Upper lobe of right lung (tissue), 1 donor: Measurements from ENCODE around the gene SIMC1. TPM values are rescaled to one million over a fixed set of nuclear protein-coding genes. Genes with fewer than 3 reads are reported as not detected.
A peak's percentile ranks its signal among the peaks of the same experiment; 100 is the strongest.
"Not testable (repeated sequence)": the region's sequence is repeated elsewhere in the genome, so short reads cannot be mapped to it uniquely, and the experiment has no call there.

Source experiments
- ATAC-seq: fragments of 200-7000 bp; cut with Tn5 transposase; one replicate; pipeline ENCODE4 v1.9.1; 2020; ENCODE audit warnings: mild to moderate bottlenecking, moderate library complexity
- DNase-seq: peaks from one replicate; pipeline ENCODE4 v3.0.0-alpha.2; 2020
- H3K27ac ChIP-seq: fragments of 200-600 bp; one replicate; pipeline ENCODE4 v1.8.0; 2022
- H3K27me3 ChIP-seq: fragments of 200-600 bp; one replicate; pipeline ENCODE4 v1.8.0; 2022; ENCODE audit warnings: mild to moderate bottlenecking
- H3K36me3 ChIP-seq: fragments of 200-600 bp; one replicate; pipeline ENCODE4 v1.8.0; 2022
- H3K4me1 ChIP-seq: fragments of 200-600 bp; one replicate; pipeline ENCODE4 v1.8.0; 2022
- H3K4me3 ChIP-seq: fragments of 200-600 bp; one replicate; pipeline ENCODE4 v1.8.0; 2022; ENCODE audit warnings: mild to moderate bottlenecking
- H3K9me3 ChIP-seq: fragments of 200-600 bp; one replicate; pipeline ENCODE4 v1.8.0; 2022
- intact Hi-C: fragments of 100-400 bp; cut with DNase I; formaldehyde crosslinking; loops from one replicate; pipeline ENCODE4 v1.11.0; 2022
- total RNA-seq: library from RNA; stranded (reverse); fragmentation: NEBNext Ultra II Directional; extraction: Animal tissue kit (Norgen Biotek cat#: 25700); gene quantifications from one replicate; pipeline ENCODE4 v1.2.1, GENCODE V29; 2021
- TF ChIP-seq, protein P1 (sequence below): fragments of 200-600 bp; IDR thresholded peaks from one replicate; pipeline ENCODE4 v1.8.0; 2022; ENCODE audit warnings: antibody characterized with exemption
- donor health status: DM: no; HTN: yes; CAD: no; lungs with severe emphysema.

Gene SIMC1
- total RNA-seq, 1 donor from 2014 or later, result 17.6 TPM

DNA sequence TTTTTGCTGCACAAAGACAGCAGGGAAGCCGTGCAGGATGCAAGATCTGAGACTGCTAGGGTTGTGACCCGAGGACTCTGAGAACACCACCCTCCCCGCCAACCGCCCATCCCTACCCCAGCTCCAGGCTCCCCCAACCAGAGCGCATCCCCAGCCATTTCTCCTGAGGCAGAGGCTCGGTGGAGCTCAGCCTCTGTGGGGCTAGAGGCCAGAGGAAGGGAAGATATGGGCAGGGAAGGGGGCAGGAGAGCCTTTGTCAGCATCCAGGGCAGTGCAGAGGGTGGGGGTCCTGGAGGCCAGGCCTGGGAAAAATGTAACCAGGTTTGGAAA, 43.2 kb upstream of the SIMC1 start:
- intact Hi-C loops, H3K36me3 ChIP-seq, DNase-seq, H3K27ac ChIP-seq, ATAC-seq, H3K4me3 ChIP-seq, H3K4me1 ChIP-seq, H3K9me3 ChIP-seq: not testable (repeated sequence)
- peaks cover 13% of the 10 kb centered on the region for H3K27me3 ChIP-seq

DNA sequence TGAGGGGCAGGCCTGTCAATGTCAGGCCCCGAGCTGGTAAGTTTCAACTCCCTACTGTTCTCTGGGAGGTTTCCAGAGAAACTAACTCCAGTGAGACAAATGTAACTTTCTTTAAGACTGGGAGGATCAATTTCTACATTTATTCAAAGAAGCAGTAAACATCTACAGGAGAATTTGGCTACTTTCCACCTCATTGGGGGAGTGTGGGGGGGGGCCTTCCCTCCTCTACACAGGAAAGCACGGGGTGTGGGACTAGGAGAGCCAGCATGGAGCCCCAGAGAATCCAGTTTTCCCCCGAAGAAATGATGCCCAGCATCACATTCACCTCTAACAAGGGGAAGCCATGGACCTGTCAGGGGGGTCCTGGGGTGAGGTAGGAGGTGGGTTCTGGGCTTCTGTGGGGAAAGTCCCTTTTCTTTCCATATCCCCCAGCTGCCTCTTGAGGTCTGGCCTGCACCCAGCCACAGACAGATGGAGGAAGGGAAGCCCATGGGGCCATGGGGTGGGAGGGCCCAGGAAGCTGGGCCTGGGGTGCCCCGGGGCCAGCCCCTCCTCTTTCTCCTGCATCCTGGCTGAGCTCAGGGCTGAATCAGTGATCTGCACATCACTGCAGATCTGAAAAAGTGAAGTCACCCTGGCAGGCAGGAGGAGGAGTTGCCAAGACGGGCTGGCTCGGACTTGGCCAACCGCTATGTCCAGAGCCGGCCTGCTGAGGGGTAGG, 42.6 kb upstream of the SIMC1 start:
- H3K27me3 ChIP-seq, result peaks cover 13% of the 10 kb centered on the region
- H3K27ac ChIP-seq, intact Hi-C loops, H3K4me3 ChIP-seq, ATAC-seq, H3K36me3 ChIP-seq, H3K4me1 ChIP-seq, DNase-seq, H3K9me3 ChIP-seq: not testable (repeated sequence)

DNA sequence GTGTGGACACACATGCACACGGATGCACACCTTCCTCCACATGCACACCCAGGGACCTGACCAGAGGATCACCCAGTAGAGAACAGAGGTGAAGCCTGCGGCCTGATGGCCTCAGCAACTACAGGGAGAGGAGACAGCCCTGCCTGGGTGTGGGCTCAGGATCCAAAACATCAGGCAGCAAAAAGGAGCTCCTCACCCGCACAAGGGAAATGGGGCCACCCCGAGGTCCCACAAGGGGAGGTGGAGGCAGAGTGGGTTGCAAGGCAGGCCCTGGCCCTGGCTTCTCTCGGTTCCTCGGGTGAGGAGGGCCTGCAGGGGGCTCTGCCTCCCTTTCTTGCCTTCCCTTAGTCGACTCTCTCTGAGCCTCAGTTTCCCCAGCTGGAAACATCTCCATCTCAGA, 41.4 kb upstream of the SIMC1 start:
- H3K27ac ChIP-seq, H3K4me3 ChIP-seq, H3K9me3 ChIP-seq, H3K4me1 ChIP-seq, H3K36me3 ChIP-seq, intact Hi-C loops, DNase-seq, ATAC-seq: not testable (repeated sequence)
- peaks cover 13% of the 10 kb centered on the region for H3K27me3 ChIP-seq

DNA sequence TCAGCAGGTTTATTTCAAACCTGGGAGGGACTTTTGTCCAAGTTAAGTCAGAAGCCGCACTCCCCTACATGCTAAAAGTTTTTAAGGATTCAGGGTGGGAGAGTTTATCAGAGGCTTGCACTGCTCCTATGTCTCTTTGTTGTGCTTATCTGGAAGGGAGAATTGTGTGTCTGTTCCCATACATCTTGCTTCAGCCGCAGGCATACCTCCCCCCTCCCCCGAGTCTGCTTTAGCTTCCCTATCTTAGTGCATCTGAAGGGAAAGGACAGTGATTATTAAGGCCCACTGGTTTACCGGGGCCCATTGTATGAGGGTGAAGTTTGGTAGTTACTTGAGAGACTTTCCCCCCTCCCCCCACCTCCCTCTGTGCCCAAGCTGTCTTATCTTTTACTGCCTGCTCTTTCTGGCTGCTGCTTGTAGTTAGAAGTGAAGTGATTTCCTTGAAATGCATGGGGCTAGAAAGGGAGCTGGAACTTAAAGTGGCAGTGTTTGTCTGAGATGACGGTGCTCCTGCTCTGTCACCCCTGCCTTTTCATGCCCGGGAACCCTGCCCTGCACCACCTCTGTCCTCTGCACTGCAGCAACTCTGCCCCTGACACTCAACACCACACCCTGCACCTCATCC, 40.9 kb upstream of the SIMC1 start:
- H3K4me3 ChIP-seq, ATAC-seq, H3K36me3 ChIP-seq, intact Hi-C loops, H3K4me1 ChIP-seq, DNase-seq, H3K9me3 ChIP-seq, H3K27ac ChIP-seq: not testable (repeated sequence)
- H3K27me3 ChIP-seq, result peaks cover 13% of the 10 kb centered on the region

DNA sequence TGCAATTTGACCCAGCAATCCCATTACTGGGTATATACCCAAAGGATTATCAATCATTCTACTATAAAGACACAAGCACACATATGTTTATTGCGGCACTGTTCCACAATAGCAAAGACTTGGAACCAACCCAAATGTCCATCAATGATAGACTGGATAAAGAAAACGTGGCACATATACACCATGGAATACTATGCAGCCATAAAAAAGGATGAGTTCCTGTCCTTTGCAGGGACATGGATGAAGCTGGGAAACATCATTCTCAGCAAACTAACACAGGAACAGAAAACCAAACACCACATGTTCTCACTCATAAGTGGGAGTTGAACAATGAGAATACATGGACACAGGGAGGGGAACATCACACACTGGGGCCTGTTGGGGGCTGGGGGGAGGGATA, 39.9 kb upstream of the SIMC1 start:
- H3K27ac ChIP-seq, H3K9me3 ChIP-seq, ATAC-seq, H3K36me3 ChIP-seq, H3K4me1 ChIP-seq, DNase-seq, intact Hi-C loops, H3K4me3 ChIP-seq: not testable (repeated sequence)
- peaks cover 13% of the 10 kb centered on the region for H3K27me3 ChIP-seq

DNA sequence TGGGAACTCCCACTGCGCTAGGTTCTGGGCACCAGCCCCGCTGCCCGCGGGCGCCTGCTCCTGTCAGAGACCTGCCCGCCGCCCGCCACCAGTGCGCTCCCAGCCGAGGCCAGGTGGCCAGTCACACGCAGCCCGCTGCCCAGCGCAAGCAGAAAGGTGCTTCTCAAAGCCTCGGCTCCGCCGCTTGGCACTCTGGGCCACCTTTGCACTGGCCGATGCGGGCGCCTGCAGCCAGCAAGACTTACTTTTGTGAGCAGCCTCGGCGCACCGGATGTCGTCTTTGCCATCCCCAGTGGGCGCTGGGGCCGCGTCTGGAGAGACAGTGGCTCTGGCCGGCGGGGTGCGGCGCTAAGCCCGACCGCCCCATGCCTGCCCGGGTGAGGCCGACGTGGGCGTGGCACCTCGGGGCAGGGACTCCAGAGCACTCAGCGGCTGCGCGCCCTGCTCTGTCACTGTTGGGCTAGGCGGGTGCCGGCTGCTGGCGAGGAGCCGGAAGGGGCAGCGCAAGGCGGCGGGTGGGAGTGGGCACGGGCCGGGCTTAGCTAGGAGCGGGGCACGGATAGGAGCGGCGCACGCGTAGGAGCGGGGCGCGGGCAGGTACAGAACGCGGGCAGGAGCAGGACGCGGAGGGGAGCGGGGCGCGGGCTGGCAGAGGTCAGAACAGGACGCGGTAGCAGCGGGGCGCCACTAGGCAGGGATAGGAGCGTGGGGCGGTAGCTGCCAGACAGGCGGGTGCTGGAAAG, 39.1 kb upstream of the SIMC1 start:
- H3K9me3 ChIP-seq, H3K4me1 ChIP-seq, DNase-seq, H3K27me3 ChIP-seq, intact Hi-C loops, H3K27ac ChIP-seq, H3K36me3 ChIP-seq: not testable (repeated sequence)
- H3K4me3 ChIP-seq, result peak overlapping the region; percentile 35
- ATAC-seq, result peak; percentile 79

DNA sequence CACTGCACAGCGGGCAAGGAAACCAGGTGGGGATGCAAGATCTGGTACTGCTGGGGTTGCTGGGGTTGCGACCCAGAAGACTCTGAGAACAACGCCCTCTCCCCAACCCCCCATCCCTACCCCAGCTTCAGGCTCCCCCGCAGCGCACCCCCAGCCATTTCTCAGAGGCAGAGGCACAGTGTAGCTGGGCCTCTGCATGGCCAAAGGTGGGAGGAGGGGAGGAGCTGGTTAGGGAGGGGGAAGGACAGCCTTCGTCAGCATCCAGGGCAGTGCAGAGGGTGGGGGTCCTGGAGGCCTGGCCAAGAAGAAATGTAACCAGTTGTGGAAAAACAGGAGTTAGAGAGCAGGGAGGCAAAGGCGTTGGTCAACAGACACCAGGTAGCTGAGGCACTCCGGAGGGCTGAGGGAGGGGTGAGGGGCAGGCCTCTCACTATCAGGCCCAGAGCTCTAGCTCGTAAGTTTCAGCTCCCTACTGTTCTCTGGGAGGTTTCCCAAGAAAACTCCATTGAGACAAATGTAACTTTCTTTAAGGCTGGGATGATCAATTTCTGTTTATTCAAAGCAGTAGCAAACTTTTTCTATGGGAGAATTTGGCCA, 38.3 kb upstream of the SIMC1 start:
- H3K36me3 ChIP-seq, DNase-seq, H3K27ac ChIP-seq, H3K4me1 ChIP-seq, intact Hi-C loops, H3K9me3 ChIP-seq, ATAC-seq, H3K27me3 ChIP-seq, H3K4me3 ChIP-seq: not testable (repeated sequence)

DNA sequence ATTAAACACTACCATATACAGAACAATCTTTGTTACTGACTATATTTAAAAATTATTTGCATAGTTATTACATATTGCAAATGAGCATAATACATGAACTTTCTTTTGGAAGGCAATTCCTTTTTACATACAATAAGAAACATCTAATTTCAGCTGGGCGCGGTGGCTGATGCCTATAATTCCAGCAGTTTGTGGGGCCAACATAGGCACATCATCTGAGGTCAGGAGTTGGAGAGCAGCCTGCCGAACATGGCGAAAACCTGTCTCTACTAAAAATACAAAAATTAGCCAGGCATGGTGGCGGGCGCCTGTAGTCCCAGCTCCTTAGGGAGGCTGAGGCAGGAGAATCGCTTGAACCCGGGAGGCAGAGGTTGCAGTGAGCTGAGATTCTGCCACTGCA, 36.4 kb upstream of the SIMC1 start:
- TF ChIP-seq, protein P1, sequence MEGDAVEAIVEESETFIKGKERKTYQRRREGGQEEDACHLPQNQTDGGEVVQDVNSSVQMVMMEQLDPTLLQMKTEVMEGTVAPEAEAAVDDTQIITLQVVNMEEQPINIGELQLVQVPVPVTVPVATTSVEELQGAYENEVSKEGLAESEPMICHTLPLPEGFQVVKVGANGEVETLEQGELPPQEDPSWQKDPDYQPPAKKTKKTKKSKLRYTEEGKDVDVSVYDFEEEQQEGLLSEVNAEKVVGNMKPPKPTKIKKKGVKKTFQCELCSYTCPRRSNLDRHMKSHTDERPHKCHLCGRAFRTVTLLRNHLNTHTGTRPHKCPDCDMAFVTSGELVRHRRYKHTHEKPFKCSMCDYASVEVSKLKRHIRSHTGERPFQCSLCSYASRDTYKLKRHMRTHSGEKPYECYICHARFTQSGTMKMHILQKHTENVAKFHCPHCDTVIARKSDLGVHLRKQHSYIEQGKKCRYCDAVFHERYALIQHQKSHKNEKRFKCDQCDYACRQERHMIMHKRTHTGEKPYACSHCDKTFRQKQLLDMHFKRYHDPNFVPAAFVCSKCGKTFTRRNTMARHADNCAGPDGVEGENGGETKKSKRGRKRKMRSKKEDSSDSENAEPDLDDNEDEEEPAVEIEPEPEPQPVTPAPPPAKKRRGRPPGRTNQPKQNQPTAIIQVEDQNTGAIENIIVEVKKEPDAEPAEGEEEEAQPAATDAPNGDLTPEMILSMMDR, result no peak
- no peak for ATAC-seq
- Histone ChIP-seq H3K9me3 (no peaks in the 10 kb centered on the region), H3K27ac (no peak overlapping the region), H3K4me1 (no peaks in the 10 kb centered on the region), H3K27me3 (peaks cover 8% of the 10 kb centered on the region), H3K36me3 (no peaks in the 10 kb centered on the region), H3K4me3 (no peak overlapping the region)
- intact Hi-C loops, result no loop called here
- DNase-seq, result no peak

DNA sequence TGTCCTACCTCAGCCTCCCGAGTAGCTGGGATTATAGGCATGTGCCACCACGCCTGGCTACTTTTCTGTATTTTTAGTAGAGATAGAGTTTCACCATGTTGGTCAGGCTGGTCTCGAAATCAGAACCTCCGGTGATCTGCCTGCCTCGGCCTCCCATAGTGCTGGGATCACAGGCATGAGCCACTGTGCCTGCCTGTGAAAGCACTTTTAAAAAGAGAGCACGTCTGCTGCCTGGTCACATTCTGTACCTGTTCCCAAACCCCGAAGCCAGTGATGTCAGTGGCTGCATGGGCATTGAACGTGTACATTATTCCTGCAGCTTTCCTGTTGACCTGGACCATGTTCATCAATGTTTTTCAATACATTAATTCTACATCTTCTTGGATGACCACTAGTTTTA, 35.1 kb upstream of the SIMC1 start:
- H3K36me3 ChIP-seq, result no peaks in the 10 kb centered on the region
- no peak overlapping the region for H3K4me3 ChIP-seq
- H3K27me3 ChIP-seq, result peaks cover 8% of the 10 kb centered on the region
- H3K4me1 ChIP-seq, result no peaks in the 10 kb centered on the region
- TF ChIP-seq, protein P1, result no peak
- no peaks in the 10 kb centered on the region for H3K9me3 ChIP-seq
- H3K27ac ChIP-seq, result no peak overlapping the region
- ATAC-seq (no peak), DNase-seq (no peak)
- intact Hi-C loops, result no loop called here

DNA sequence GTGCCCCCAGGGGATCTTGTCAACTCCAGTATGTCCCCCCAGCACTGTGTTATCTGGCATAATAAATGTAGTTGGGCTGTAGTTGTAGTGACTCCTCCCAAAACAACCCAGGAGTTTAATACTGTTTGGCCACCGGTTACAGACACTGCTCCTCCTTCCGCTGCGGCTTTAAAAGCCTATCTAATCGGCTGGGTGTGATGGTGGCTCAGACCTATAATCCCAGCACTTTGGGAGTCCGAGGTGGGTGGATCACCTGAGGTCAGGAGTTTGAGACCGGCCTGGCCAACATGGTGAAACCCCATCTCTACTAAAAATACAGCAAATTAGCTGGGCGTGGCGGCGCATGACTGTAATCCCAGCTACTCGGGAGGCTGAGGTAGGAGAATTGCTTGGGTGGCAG, 34.7 kb upstream of the SIMC1 start:
- H3K9me3 ChIP-seq, DNase-seq, H3K27me3 ChIP-seq, H3K4me1 ChIP-seq, intact Hi-C loops, H3K4me3 ChIP-seq, H3K27ac ChIP-seq, H3K36me3 ChIP-seq, ATAC-seq: not testable (repeated sequence)

DNA sequence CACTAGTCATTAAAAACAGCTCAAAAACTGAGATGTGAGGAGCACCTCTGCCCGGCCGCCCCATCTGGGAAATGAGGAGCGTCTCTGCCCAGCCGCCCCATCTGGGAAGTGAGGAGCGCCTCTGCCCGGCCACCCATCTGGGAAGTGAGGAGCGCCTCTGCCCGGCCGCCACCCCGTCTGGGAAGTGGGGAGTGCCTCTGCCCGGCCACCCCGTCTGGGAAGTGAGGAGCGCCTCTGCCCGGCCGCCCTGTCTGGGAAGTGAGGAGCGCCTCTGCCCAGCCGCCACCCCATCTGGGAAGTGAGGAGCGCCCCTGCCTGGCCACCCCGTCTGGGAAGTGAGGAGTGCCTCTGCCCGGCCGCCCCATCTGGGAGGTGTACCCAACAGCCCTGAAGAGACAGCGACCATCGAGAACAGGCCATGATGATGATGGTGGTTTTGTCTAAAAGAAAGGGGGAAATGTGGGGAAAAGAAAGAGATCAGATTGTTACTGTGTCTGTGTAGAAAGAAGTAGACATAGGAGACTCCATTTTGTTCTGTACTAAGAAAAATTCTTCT, 23.7 kb upstream of the SIMC1 start:
- H3K36me3 ChIP-seq, H3K4me3 ChIP-seq, H3K9me3 ChIP-seq, H3K27ac ChIP-seq, H3K4me1 ChIP-seq, H3K27me3 ChIP-seq, ATAC-seq, intact Hi-C loops, DNase-seq: not testable (repeated sequence)
